ENCODE measurements around the gene CACNA1S. TPM values are rescaled to one million over a fixed set of nuclear protein-coding genes. Genes with fewer than 3 reads are reported as not detected.

Gene CACNA1S
- total and polyA plus RNA-seq, 2 of the 8 experiments (the other 6 are each of a cell fraction or from before 2014, with no cell fraction given) = 0.06 TPM; not detected in 1

DNA sequence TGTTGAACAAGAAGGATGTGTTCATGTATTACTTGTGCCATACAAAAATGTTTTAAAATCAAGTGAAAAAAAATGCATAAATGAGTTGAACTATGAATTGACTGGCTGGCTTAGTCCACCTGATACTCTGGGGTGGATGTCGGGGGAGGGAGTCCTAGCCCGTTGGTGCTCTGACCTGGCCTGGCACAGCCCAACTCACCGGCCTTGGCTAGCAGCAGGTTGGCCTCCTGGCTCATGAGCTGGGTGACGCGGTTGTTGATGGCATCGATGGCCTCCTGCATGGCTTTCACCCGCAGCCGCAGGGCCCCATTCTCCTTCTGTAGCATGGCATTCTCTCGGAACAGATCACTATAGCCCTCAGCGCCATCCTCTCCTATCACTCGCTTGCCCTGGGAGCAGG, 110.3 kb downstream of the CACNA1S start:
- POLR2A ChIA-PET (ENCODE audit: partially characterized antibody) = no interaction called here
- no peak for FAIRE-seq
- TF ChIP-seq KDM4A (IDR thresholded peaks at IDR 0.05; ENCODE audit: low read depth, low read length, severe bottlenecking) = no peak
- TF ChIP-seq RXRA (IDR thresholded peaks at IDR 0.05; ENCODE audit: insufficient read depth, low read depth, low read length) = no peak
- TF ChIP-seq NRF1 (IDR thresholded peaks at IDR 0.05; ENCODE audit: low read depth, low read length) = no peak
- no peak for TF ChIP-seq SAP30 (IDR thresholded peaks at IDR 0.05; ENCODE audit: insufficient read depth, insufficient replicate concordance, low read length)
- no peak for TF ChIP-seq CTCF (IDR thresholded peaks at IDR 0.05; ENCODE audit: control extremely low read depth in 1 of 3, insufficient read depth in 1 of 3, low read depth in 1 of 3, low read length in 3 of 3)
- TF ChIP-seq HDAC2 (IDR thresholded peaks at IDR 0.05; ENCODE audit: borderline replicate concordance in 1 of 2, low read depth in 2 of 2, low read length in 2 of 2) = no peak
- no peak for TF ChIP-seq CBX8 (IDR thresholded peaks at IDR 0.05; ENCODE audit: borderline replicate concordance, low read depth, low read length)
- TF ChIP-seq SP4 (IDR thresholded peaks at IDR 0.05; ENCODE audit: low read length) = no peak
- no peak for TF ChIP-seq KDM5A (IDR thresholded peaks at IDR 0.05; ENCODE audit: low read length)
- TF ChIP-seq MAFK (IDR thresholded peaks at IDR 0.05; ENCODE audit: low read depth, low read length) = no peak
- no peak for TF ChIP-seq SP1 (IDR thresholded peaks at IDR 0.05; ENCODE audit: low read depth, low read length)
- no peak for TF ChIP-seq CHD1 (IDR thresholded peaks at IDR 0.05; ENCODE audit: low read depth, low read length)

More for the DNA sequence above, 110.3 kb downstream of the CACNA1S start:
- Histone ChIP-seq H4K20me1 (replicated peaks in 1 of 2; ENCODE audit: control insufficient read depth in 1 of 2, insufficient read depth in 2 of 2, low read length in 2 of 2) (peaks cover 0 to 6% of the 10 kb centered on the region in 2 experiments), H2BK5ac (ENCODE audit: low read depth, low read length) (no peak overlapping the region), H4K91ac (replicated peaks; ENCODE audit: insufficient read length, low read length) (no peak overlapping the region), H4K8ac (ENCODE audit: extremely low read depth, insufficient read depth, low read length) (no peak overlapping the region), H3K36me3 (ENCODE audit: control insufficient read depth in 2 of 4, insufficient read depth in 4 of 4, low read length in 3 of 4) (peaks cover 0 to 12% (median 5%) of the 10 kb centered on the region in 4 experiments; a peak in 6 of 8 replicates), H3K23me2 (ENCODE audit: low read depth, low read length) (peaks cover 4% of the 10 kb centered on the region; the same call in 1 of the 2 replicates), H3K79me2 (ENCODE audit: control insufficient read depth in 1 of 2, insufficient read depth in 2 of 2, low read length in 2 of 2) (no peaks in the 10 kb centered on the region), H3K56ac (replicated peaks; ENCODE audit: insufficient read length, low read depth, low read length) (no peak overlapping the region), H3K4me1 (replicated peaks in 1 of 4; ENCODE audit: control insufficient read depth in 3 of 4, insufficient read depth in 4 of 4, low read length in 3 of 4) (no peaks in the 10 kb centered on the region), H3K23ac (ENCODE audit: insufficient read length) (no peak overlapping the region), H3K14ac (ENCODE audit: insufficient read length) (no peak overlapping the region), H3K18ac (ENCODE audit: extremely low read depth, low read length) (no peak overlapping the region), H3K27ac (ENCODE audit: low read depth, low read length) (no peak overlapping the region), H3K79me1 (ENCODE audit: low read depth, low read length) (no peaks in the 10 kb centered on the region), H2AK5ac (ENCODE audit: low read depth, low read length) (no peak overlapping the region), H3K4me3 (ENCODE audit: extremely low read depth in 1 of 4, insufficient read depth in 2 of 4, low read depth in 3 of 4, low read length in 4 of 4) (no peak overlapping the region), H3K4ac (replicated peaks; ENCODE audit: insufficient read length, low read depth, low read length) (no peak overlapping the region), H4K5ac (ENCODE audit: insufficient read length, low read depth, low read length) (no peak overlapping the region), H2BK12ac (ENCODE audit: low read depth, low read length) (no peak overlapping the region), H2AFZ (ENCODE audit: low read length) (no peak overlapping the region), H3K9me3 (ENCODE audit: insufficient read depth in 2 of 2, low read depth in 1 of 2, low read length in 1 of 2) (no peaks in the 10 kb centered on the region), H3K9ac (replicated peaks in 1 of 4; ENCODE audit: extremely low read depth in 1 of 4, low read depth in 3 of 4, low read length in 3 of 4) (no peak overlapping the region), H2BK120ac (replicated peaks; ENCODE audit: low read depth, low read length) (no peak overlapping the region), H2BK20ac (ENCODE audit: low read length) (no peak overlapping the region), H2BK15ac (ENCODE audit: low read length) (no peak overlapping the region), H3K27me3 (replicated peaks in 1 of 4; ENCODE audit: control insufficient read depth in 3 of 4, extremely low read depth in 1 of 4, insufficient read depth in 3 of 4, low read length in 3 of 4) (no peaks in the 10 kb centered on the region), H3K4me2 (ENCODE audit: insufficient read depth in 1 of 2, low read depth in 2 of 2, low read length in 2 of 2) (no peak overlapping the region)
- DNase-seq (ENCODE audit: low read depth in 1 of 2, low spot score in 2 of 2) = no peak
- 94% methylated on average over 11 of the region's 11 CpGs; no CpG with 5 or more reads in 1 of the 2 experiments for WGBS, 2 experiments (ENCODE audit: extremely low coverage in 1 of 2, insufficient coverage in 1 of 2, insufficient read length in 1 of 2, insufficient replicate concordance in 2 of 2, low coverage in 1 of 2, low lambda C conversion rate in 2 of 2, missing lambda C conversion rate in 1 of 2)
- CTCF ChIA-PET (ENCODE audit: partially characterized antibody) = interaction anchor here (28.1 kb wide), 1 partner anchor 17 kb away, joined by 532 read pairs; the partner anchor contains the start of gene KIF21B

Data from H1 (cell line).